Panc1 (cell line): Measurements from ENCODE around the gene LSM10. TPM values are rescaled to one million over a fixed set of nuclear protein-coding genes. Genes with fewer than 3 reads are reported as not detected.
A peak's percentile ranks its signal among the peaks of the same experiment; 100 is the strongest.

Experiments used
- ATAC-seq: fragments of 200-7000 bp; cut with Tn5 transposase; 2 replicates; pipeline ENCODE4 v1.9.1; 2020; ENCODE audit warnings: mild to moderate bottlenecking, moderate library complexity
- BruUV-seq: library from RNA; stranded (reverse); fragments of 400-500 nt; replicated peaks from 2 replicates; lab custom pipeline; 2021; lab: Mats Ljungman, UMichigan
- CTCF ChIA-PET: fragments of 300-600 bp; sonication (Branson Sonifier 250); formaldehyde crosslinking; loops from one replicate; lab custom pipeline; 2022; ENCODE audit warnings: antibody characterized with exemption; lab: Charles Lee
- POLR2A ChIA-PET: fragments of 300-600 bp; sonication (Branson Sonifier 250); formaldehyde crosslinking; loops from one replicate; lab custom pipeline; 2022; ENCODE audit warnings: antibody characterized with exemption; lab: Charles Lee
- DNase-seq: peaks from one replicate; pipeline ENCODE4 v3.0.0-alpha.2; 2010; ENCODE audit warnings: low read depth, low spot score
- H3K27ac ChIP-seq: 2 replicates; pipeline ENCODE4 v1.5.1; 2011; ENCODE audit warnings: mild to moderate bottlenecking, low read length, inconsistent platforms
- H3K27me3 ChIP-seq: fragments of 200-500 bp; sonication (Bioruptor generic); 2 replicates; pipeline ENCODE4 v1.6.0; 2014; ENCODE audit warnings: low read length, inconsistent platforms; ENCODE audit not compliant: control insufficient read depth, insufficient read depth
- H3K36me3 ChIP-seq: fragments of 200-500 bp; sonication (Bioruptor generic); 2 replicates; pipeline ENCODE4 v1.5.1; 2014; ENCODE audit warnings: inconsistent platforms, mild to moderate bottlenecking, low read length, moderate library complexity; ENCODE audit not compliant: control insufficient read depth, insufficient read depth
- H3K4me1 ChIP-seq: 2 replicates; pipeline ENCODE4 v1.5.1; 2011; ENCODE audit warnings: inconsistent platforms, mild to moderate bottlenecking, low read length, moderate library complexity; ENCODE audit not compliant: control insufficient read depth, insufficient read depth
- H3K4me3 ChIP-seq, 2 experiments: 2 replicates each; pipeline ENCODE4 v1.5.1; 2011 to 2012; ENCODE audit warnings: low read depth in 2 of 2, low read length in 2 of 2, mild to moderate bottlenecking in 2 of 2, inconsistent platforms in 1 of 2, moderate library complexity in 1 of 2
- H3K9me3 ChIP-seq: fragments of 200-500 bp; sonication (Bioruptor generic); 2 replicates; pipeline ENCODE4 v1.5.1; 2014; ENCODE audit warnings: low read depth, mild to moderate bottlenecking, inconsistent platforms, low read length, moderate library complexity; ENCODE audit not compliant: control insufficient read depth, insufficient read depth
- CTCF ChIP-seq: fragments of 450-650 bp; IDR thresholded peaks from 2 replicates; pipeline ENCODE4 v1.5.1; 2017; ENCODE audit warnings: mild to moderate bottlenecking
- POLR2AphosphoS5 ChIP-seq: IDR thresholded peaks from 2 replicates; pipeline ENCODE4 v1.6.1; 2012; ENCODE audit warnings: mild to moderate bottlenecking, low read depth, low read length, moderate library complexity
- REST ChIP-seq, 2 experiments: IDR thresholded peaks; 2 replicates each; pipeline ENCODE4 v1.6.1; 2011 to 2012; ENCODE audit warnings: low read depth in 2 of 2, control low read depth in 1 of 2, low read length in 1 of 2, mild to moderate bottlenecking in 1 of 2, moderate library complexity in 1 of 2; ENCODE audit not compliant: insufficient read depth in 1 of 2
- SIN3A ChIP-seq: IDR thresholded peaks from 2 replicates; pipeline ENCODE4 v1.6.1; 2012; ENCODE audit warnings: low read depth, mild to moderate bottlenecking, low read length, moderate library complexity, borderline replicate concordance; ENCODE audit not compliant: insufficient read depth
- TCF7L2 ChIP-seq: IDR thresholded peaks from 2 replicates; pipeline ENCODE4 v1.6.1; 2011; ENCODE audit warnings: mild to moderate bottlenecking, low read depth, low read length, inconsistent platforms
- in situ Hi-C: cut with HindIII; loops from 2 replicates; pipeline ENCODE4 v1.10.0; 2016; ENCODE audit warnings: low sequenced_read_pairs, low pct_unique_long_range_greater_than_20kb
- intact Hi-C: fragments of 100-400 bp; cut with micrococcal nuclease; formaldehyde crosslinking; loops from one replicate; pipeline ENCODE4 v1.10.0; 2022; ENCODE audit not compliant: unreplicated experiment
- total RNA-seq: library from RNA; stranded (reverse); gene quantifications from one replicate; pipeline ENCODE4 v1.2.1, GENCODE V29; 2021; ENCODE audit not compliant: unreplicated experiment

The LSM10 gene
- total RNA-seq, 1 experiment from 2014 or later, result 53.7 TPM

GRCh38 chr1:36446746-36447145 lies 49.0 kb upstream of the LSM10 start:
- peaks cover 3% of the 10 kb centered on the region; the same call in 1 of the 2 replicates for H3K4me1 ChIP-seq
- ATAC-seq (no peak), DNase-seq (no peak)
- H3K27me3 ChIP-seq, result no peaks in the 10 kb centered on the region
- H3K9me3 ChIP-seq, result no peaks in the 10 kb centered on the region
- intact Hi-C loops (no loop called here), in situ Hi-C loops (no loop called here)
- no peak overlapping the region for H3K27ac ChIP-seq
- ChIA-PET POLR2A (no interaction called here), CTCF (no interaction called here)
- H3K4me3 ChIP-seq, result no peak overlapping the region
- TF ChIP-seq SIN3A (no peak), CTCF (no peak), POLR2AphosphoS5 (no peak), TCF7L2 (no peak), REST (IDR thresholded peaks at IDR 0.05; ENCODE audit: insufficient read depth in 1 of 2, low read depth in 2 of 2, low read length in 1 of 2) (no peak)
- no TSS peak for BruUV-seq
- H3K36me3 ChIP-seq, result no peaks in the 10 kb centered on the region

- TF ChIP-seq CTCF (peak; percentile 55), POLR2AphosphoS5 (no peak), TCF7L2 (no peak), SIN3A (no peak), REST (IDR thresholded peaks at IDR 0.05; ENCODE audit: insufficient read depth in 1 of 2, low read depth in 2 of 2, low read length in 1 of 2) (no peak)
- in situ Hi-C loops, result no loop called here
- no peak for ATAC-seq
These were observed 48.6 kb upstream of the LSM10 start for GRCh38 chr1:36446271-36446670.

More at GRCh38 chr1:36446271-36446670, 48.6 kb upstream of the LSM10 start:
- Histone ChIP-seq H3K27me3 (no peaks in the 10 kb centered on the region), H3K4me3 (no peak overlapping the region), H3K36me3 (no peaks in the 10 kb centered on the region), H3K4me1 (peaks cover 3% of the 10 kb centered on the region; the same call in 1 of the 2 replicates), H3K27ac (no peak overlapping the region), H3K9me3 (no peaks in the 10 kb centered on the region)
- BruUV-seq, result no TSS peak
- intact Hi-C loops, result no loop called here
- no peak for DNase-seq
- POLR2A ChIA-PET, result no interaction called here
- CTCF ChIA-PET, result no interaction called here
